Caco-2 (cell line): Measurements from ENCODE around the gene TNS4. TPM values are rescaled to one million over a fixed set of nuclear protein-coding genes. Genes with fewer than 3 reads are reported as not detected.
A peak's percentile ranks its signal among the peaks of the same experiment; 100 is the strongest.

ENCODE experiments used
- BruUV-seq: library from RNA; stranded (reverse); fragments of 400-500 nt; replicated peaks from 2 replicates; lab custom pipeline; 2021; lab: Mats Ljungman, UMichigan
- CTCF ChIA-PET: fragments of 300-600 bp; sonication (Branson Sonifier 250); formaldehyde crosslinking; loops from one replicate; lab custom pipeline; 2022; ENCODE audit warnings: antibody characterized with exemption; lab: Charles Lee
- POLR2A ChIA-PET: fragments of 300-600 bp; sonication (Branson Sonifier 250); formaldehyde crosslinking; loops from one replicate; lab custom pipeline; 2022; ENCODE audit warnings: antibody characterized with exemption; lab: Charles Lee
- DNase-seq, 2 experiments: peaks; one replicate each; pipeline versions ENCODE4 v3.0.0 to v3.0.0-alpha.2; 2020 to 2022
- H3K27me3 ChIP-seq: replicated peaks from 2 replicates; pipeline ENCODE4 v1.6.0; 2011; ENCODE audit warnings: low read length; ENCODE audit not compliant: control insufficient read depth, insufficient read depth
- H3K36me3 ChIP-seq: 2 replicates; pipeline ENCODE4 v1.5.1; 2011; ENCODE audit warnings: low read length; ENCODE audit not compliant: control insufficient read depth, insufficient read depth
- H3K4me1 ChIP-seq: fragments of 250-450 bp; sonication (Bioruptor Pico); 2 replicates; pipeline ENCODE4 v1.5.1; 2020; ENCODE audit warnings: mild to moderate bottlenecking
- H3K4me3 ChIP-seq: 2 replicates; pipeline ENCODE4 v1.5.1; 2011; ENCODE audit warnings: low read depth, mild to moderate bottlenecking, control low read depth, low read length
- H3K9me3 ChIP-seq: fragments of 250-450 bp; sonication (Bioruptor Pico); 2 replicates; pipeline ENCODE4 v1.5.1; 2020; ENCODE audit warnings: mild to moderate bottlenecking, moderate library complexity
- H3K27ac Mint-ChIP-seq: one replicate; pipeline ENCODE4 v1.8.0; 2022; ENCODE audit warnings: mixed read lengths; ENCODE audit not compliant: unreplicated experiment
- H3K27me3 Mint-ChIP-seq: one replicate; pipeline ENCODE4 v1.8.0; 2022; ENCODE audit warnings: mixed read lengths; ENCODE audit not compliant: insufficient read depth, unreplicated experiment
- H3K36me3 Mint-ChIP-seq: one replicate; pipeline ENCODE4 v1.8.0; 2022; ENCODE audit warnings: mild to moderate bottlenecking, mixed read lengths; ENCODE audit not compliant: insufficient read depth, unreplicated experiment
- H3K4me1 Mint-ChIP-seq: one replicate; pipeline ENCODE4 v1.8.0; 2022; ENCODE audit warnings: low read depth, mixed read lengths; ENCODE audit not compliant: unreplicated experiment
- H3K4me3 Mint-ChIP-seq: one replicate; pipeline ENCODE4 v1.8.0; 2022; ENCODE audit warnings: mild to moderate bottlenecking, moderate library complexity, mixed read lengths; ENCODE audit not compliant: unreplicated experiment
- H3K9me3 Mint-ChIP-seq: one replicate; pipeline ENCODE4 v1.8.0; 2022; ENCODE audit warnings: mixed read lengths; ENCODE audit not compliant: unreplicated experiment
- intact Hi-C: fragments of 100-400 bp; cut with micrococcal nuclease; formaldehyde crosslinking; loops from one replicate; pipeline ENCODE4 v1.10.0; 2022; ENCODE audit not compliant: unreplicated experiment
- total RNA-seq: library from RNA; stranded (reverse); gene quantifications from 2 replicates; pipeline ENCODE4 v1.2.3, GENCODE V29; 2022
- TF ChIP-seq, protein P1 (sequence below), 2 experiments: fragments of 200-600 bp in 1 of 2; IDR thresholded peaks; 1 replicate in 1 of 2; 2 replicates in 1 of 2; pipeline versions ENCODE4 v1.5.1 to v1.8.0; 2011 to 2022; ENCODE audit warnings: antibody characterized with exemption in 1 of 2, control low read depth in 1 of 2, inconsistent platforms in 1 of 2, low read depth in 1 of 2, low read length in 1 of 2, mild to moderate bottlenecking in 1 of 2, moderate library complexity in 1 of 2; ENCODE audit not compliant: insufficient read depth in 1 of 2, severe bottlenecking in 1 of 2, unreplicated experiment in 1 of 2

Gene TNS4
- total RNA-seq, 1 experiment from 2014 or later: not detected

GRCh38 chr17:40443988-40444899 lies 57.2 kb downstream of the TNS4 start:
- Histone ChIP-seq H3K4me1 (peaks cover 19% of the 10 kb centered on the region), H3K9me3 (no peaks in the 10 kb centered on the region), H3K36me3 (no peaks in the 10 kb centered on the region), H3K4me3 (peak overlapping the region; percentile 61), H3K27me3 (no peaks in the 10 kb centered on the region)
- H3K9me3 Mint-ChIP-seq: no peaks in the 10 kb centered on the region
- POLR2A ChIA-PET: interaction anchor here (0.6 kb wide), 2 partner anchors 26 to 98 kb away, joined by 3 to 16 read pairs; partner anchors contain the start of gene TOP2A
- H3K36me3 Mint-ChIP-seq: no peaks in the 10 kb centered on the region
- no peak overlapping the region for H3K27ac Mint-ChIP-seq
- BruUV-seq: TSS peak; percentile 32
- H3K4me3 Mint-ChIP-seq: peak overlapping the region; percentile 26
- intact Hi-C loops: loop anchor here (2.0 kb wide), 1 partner anchor 85 kb away; no protein-coding TSS in a partner anchor
- peaks cover 20% of the 10 kb centered on the region for H3K4me1 Mint-ChIP-seq
- CTCF ChIA-PET: interaction anchor here (0.6 to 2.7 kb wide), 18 partner anchors 11 to 344 kb away, joined by 3 to 28 read pairs (median 5); partner anchors contain the start of genes NR1D1 and TOP2A
- DNase-seq: no peak
- TF ChIP-seq, protein P1, sequence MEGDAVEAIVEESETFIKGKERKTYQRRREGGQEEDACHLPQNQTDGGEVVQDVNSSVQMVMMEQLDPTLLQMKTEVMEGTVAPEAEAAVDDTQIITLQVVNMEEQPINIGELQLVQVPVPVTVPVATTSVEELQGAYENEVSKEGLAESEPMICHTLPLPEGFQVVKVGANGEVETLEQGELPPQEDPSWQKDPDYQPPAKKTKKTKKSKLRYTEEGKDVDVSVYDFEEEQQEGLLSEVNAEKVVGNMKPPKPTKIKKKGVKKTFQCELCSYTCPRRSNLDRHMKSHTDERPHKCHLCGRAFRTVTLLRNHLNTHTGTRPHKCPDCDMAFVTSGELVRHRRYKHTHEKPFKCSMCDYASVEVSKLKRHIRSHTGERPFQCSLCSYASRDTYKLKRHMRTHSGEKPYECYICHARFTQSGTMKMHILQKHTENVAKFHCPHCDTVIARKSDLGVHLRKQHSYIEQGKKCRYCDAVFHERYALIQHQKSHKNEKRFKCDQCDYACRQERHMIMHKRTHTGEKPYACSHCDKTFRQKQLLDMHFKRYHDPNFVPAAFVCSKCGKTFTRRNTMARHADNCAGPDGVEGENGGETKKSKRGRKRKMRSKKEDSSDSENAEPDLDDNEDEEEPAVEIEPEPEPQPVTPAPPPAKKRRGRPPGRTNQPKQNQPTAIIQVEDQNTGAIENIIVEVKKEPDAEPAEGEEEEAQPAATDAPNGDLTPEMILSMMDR (IDR thresholded peaks at IDR 0.05; ENCODE audit: insufficient read depth in 1 of 2, low read depth in 1 of 2, low read length in 1 of 2, severe bottlenecking in 1 of 2, unreplicated experiment in 1 of 2): no peak
- no peaks in the 10 kb centered on the region for H3K27me3 Mint-ChIP-seq

DNA sequence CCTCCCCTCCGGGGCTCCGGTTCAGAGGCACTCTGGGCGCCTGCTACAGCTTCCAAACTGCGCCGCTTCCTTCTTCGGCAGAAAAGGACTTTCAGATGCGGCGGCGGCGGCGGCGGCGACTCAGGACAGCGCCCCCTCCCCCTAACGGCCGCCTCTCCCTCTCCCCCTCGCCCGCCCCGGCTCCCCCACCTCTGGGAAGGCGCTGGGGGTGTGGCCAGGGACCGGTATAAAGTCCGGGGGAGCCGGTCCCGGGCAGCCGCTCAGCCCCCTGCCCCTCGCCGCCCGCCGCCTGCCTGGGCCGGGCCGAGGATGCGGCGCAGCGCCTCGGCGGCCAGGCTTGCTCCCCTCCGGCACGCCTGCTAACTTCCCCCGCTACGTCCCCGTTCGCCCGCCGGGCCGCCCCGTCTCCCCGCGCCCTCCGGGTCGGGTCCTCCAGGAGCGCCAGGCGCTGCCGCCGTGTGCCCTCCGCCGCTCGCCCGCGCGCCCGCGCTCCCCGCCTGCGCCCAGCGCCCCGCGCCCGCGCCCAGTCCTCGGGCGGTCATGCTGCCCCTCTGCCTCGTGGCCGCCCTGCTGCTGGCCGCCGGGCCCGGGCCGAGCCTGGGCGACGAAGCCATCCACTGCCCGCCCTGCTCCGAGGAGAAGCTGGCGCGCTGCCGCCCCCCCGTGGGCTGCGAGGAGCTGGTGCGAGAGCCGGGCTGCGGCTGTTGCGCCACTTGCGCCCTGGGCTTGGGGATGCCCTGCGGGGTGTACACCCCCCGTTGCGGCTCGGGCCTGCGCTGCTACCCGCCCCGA lies 58.0 kb downstream of the TNS4 start, which contains the start of gene IGFBP4:
TSS of gene IGFBP4 (plus strand) at position 255 of the 792 bp plus-strand sequence. CDS start at position 541, 286 bp downstream.
- Histone ChIP-seq H3K4me1 (peaks cover 11% of the 10 kb centered on the region), H3K27me3 (no peaks in the 10 kb centered on the region), H3K36me3 (no peaks in the 10 kb centered on the region), H3K4me3 (peak within 1 kb of the TSS; percentile 61), H3K9me3 (no peaks in the 10 kb centered on the region)
- DNase-seq: peak; percentile 81 to 89
- Mint-ChIP-seq H3K9me3 (no peaks in the 10 kb centered on the region), H3K27me3 (no peaks in the 10 kb centered on the region), H3K4me1 (peaks cover 20% of the 10 kb centered on the region), H3K36me3 (no peaks in the 10 kb centered on the region), H3K4me3 (peak within 1 kb of the TSS; percentile 26), H3K27ac (no peak within 1 kb of the TSS)
- no TSS peak for BruUV-seq
- TF ChIP-seq, protein P1 (IDR thresholded peaks at IDR 0.05; ENCODE audit: insufficient read depth in 1 of 2, low read depth in 1 of 2, low read length in 1 of 2, severe bottlenecking in 1 of 2, unreplicated experiment in 1 of 2): peak; percentile 40 to 78
- CTCF ChIA-PET: interaction anchor here (0.6 to 2.7 kb wide), 23 partner anchors 10 to 343 kb away, joined by 3 to 28 read pairs (median 5); partner anchors contain the start of genes NR1D1 and TOP2A
- intact Hi-C loops: no loop called here
- POLR2A ChIA-PET: interaction anchor here (0.5 to 0.6 kb wide), 3 partner anchors 26 to 319 kb away, joined by 3 to 16 read pairs (median 7); partner anchors contain the start of gene TOP2A
